ENCODE results near the gene DPP3. TPM values are rescaled to one million over a fixed set of nuclear protein-coding genes. Genes with fewer than 3 reads are reported as not detected.
"Not testable (repeated sequence)": the region's sequence is repeated elsewhere in the genome, so short reads cannot be mapped to it uniquely, and the experiment has no call there.

Gene DPP3
- total RNA-seq, 1 experiment from 2014 or later, result 93.3 TPM

DNA sequence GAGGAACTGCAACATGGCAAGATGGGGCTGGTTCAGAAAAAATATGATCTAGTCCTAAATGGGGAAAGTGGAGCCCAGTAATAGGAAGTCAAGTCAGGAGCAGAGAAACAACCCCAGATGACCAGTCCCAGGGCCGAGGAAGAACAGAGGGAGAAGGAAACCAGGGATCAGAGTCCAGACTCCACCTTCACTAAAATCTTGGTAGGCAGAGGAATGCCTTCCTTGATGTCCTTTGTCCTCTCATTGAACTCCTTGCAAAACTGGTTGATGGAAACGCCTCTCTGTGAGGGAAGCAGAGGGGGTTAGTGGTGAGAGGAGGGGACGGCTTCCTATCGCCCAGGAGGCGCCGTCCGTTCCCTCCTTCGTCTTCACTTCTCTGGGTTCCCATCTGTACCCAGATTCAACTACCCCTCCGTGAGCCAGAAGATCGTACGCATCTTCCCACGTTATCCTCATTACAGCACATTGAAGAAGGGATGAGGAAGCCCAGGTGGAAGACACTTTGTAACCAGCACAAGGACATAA lies 42.2 kb upstream of the DPP3 start:
- TF ChIP-seq, protein P1, sequence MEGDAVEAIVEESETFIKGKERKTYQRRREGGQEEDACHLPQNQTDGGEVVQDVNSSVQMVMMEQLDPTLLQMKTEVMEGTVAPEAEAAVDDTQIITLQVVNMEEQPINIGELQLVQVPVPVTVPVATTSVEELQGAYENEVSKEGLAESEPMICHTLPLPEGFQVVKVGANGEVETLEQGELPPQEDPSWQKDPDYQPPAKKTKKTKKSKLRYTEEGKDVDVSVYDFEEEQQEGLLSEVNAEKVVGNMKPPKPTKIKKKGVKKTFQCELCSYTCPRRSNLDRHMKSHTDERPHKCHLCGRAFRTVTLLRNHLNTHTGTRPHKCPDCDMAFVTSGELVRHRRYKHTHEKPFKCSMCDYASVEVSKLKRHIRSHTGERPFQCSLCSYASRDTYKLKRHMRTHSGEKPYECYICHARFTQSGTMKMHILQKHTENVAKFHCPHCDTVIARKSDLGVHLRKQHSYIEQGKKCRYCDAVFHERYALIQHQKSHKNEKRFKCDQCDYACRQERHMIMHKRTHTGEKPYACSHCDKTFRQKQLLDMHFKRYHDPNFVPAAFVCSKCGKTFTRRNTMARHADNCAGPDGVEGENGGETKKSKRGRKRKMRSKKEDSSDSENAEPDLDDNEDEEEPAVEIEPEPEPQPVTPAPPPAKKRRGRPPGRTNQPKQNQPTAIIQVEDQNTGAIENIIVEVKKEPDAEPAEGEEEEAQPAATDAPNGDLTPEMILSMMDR (conservative IDR thresholded peaks at IDR 0.05; ENCODE audit: low read depth, low read length), result no peak
- no peak for TF ChIP-seq EZH2 (IDR thresholded peaks at IDR 0.05; ENCODE audit: borderline replicate concordance, low read depth, low read length, poor library complexity, severe bottlenecking)
- no TSS peak for BruUV-seq (replicated peaks)
- DNase-seq (ENCODE audit: low spot score), result no peak
- peaks cover 4% of the 10 kb centered on the region for H3K4me1 ChIP-seq (ENCODE audit: insufficient read depth, low read length, poor library complexity, severe bottlenecking)
- peak overlapping the region; percentile 66 for H3K4me3 ChIP-seq (ENCODE audit: low read depth, low read length, poor library complexity, severe bottlenecking)
- H3K27me3 ChIP-seq (replicated peaks; ENCODE audit: insufficient read depth, low read depth, low read length, poor library complexity), result no peaks in the 10 kb centered on the region
- no peaks in the 10 kb centered on the region for H3K9me3 ChIP-seq (ENCODE audit: low read depth, low read length, poor library complexity, severe bottlenecking)
- intact Hi-C loops (cut with micrococcal nuclease; ENCODE audit: unreplicated experiment), result loop anchor here (2.0 to 5.0 kb wide), 2 partner anchors 29 to 51 kb away; no protein-coding TSS in a partner anchor
- CTCF ChIA-PET, result interaction anchor here (0.5 to 1.5 kb wide), 3 partner anchors 17 to 240 kb away, joined by 4 to 8 read pairs (median 5); partner anchors contain the start of gene NPAS4
- POLR2A ChIA-PET (ENCODE audit: low non-redundant PET), result no interaction called here
- peak overlapping the region; percentile 85 for H3K27ac ChIP-seq (ENCODE audit: low read depth, low read length, poor library complexity, severe bottlenecking)
- peaks cover 25% of the 10 kb centered on the region for H3K36me3 ChIP-seq (ENCODE audit: insufficient read depth, low read length, poor library complexity, severe bottlenecking)

DNA sequence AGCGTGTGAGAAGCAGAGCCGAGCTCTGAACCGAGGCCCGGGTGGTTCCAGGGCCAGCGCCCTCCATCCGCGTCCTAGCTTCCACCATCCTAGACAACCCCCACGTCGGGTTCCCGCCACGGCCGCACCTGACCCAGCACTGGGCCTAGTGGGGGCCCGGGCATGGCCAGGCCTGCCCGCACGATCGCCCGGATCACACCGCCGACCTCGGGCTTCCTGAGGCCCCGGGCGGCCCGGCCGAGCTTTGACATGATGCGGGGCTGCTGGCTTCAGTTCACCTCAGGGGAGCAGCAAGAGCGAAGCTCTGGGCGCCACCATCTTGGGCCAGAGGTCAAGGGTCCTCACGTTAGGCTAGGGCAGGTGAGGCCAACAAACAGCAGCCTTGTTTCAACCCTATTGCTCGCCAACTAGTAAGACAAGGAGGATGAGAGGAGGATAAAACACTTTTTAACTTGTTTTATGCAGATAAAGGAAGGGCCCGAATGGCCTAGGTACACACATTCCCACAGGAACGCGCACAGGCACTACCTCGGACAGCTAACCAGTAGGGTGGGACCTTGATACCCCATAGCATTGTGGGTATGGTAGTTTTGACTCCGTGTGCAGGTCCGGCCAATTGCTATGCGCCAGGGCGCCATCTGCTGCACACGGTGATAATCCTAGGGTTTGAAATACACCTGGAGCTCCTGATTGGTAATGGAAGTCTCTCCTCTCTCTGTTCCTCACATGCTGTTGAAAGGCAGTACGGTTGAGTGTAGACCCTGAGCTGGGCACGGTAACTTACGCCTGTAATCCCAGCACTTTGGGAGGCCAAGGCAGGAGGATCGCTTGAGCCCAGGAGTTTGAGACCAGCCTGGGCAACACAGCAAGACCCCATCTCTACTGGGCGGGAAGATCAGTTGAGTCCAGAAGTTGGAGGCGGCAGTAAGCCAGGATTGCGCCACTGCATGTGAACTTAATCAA lies 41.4 kb upstream of the DPP3 start, which contains the start of gene MRPL11:
TSS of gene MRPL11 (minus strand) at position 345 of the 963 bp plus-strand sequence. CDS start at position 251, 94 bp downstream.
- peaks cover 5% of the 10 kb centered on the region for H3K9me3 ChIP-seq (ENCODE audit: low read depth, low read length, poor library complexity, severe bottlenecking)
- peak within 1 kb of the TSS; percentile 66 for H3K4me3 ChIP-seq (ENCODE audit: low read depth, low read length, poor library complexity, severe bottlenecking)
- intact Hi-C loops (cut with micrococcal nuclease; ENCODE audit: unreplicated experiment), result loop anchor here (2.0 to 5.0 kb wide), 2 partner anchors 30 to 51 kb away; no protein-coding TSS in a partner anchor
- CTCF ChIA-PET, result interaction anchor here (0.5 to 1.6 kb wide), 11 partner anchors 10 to 564 kb away, joined by 3 to 17 read pairs (median 5); partner anchors contain the start of genes DPP3, NPAS4 and PELI3
- H3K27ac ChIP-seq (ENCODE audit: low read depth, low read length, poor library complexity, severe bottlenecking), result peak within 1 kb of the TSS; percentile 85
- peaks cover 25% of the 10 kb centered on the region for H3K36me3 ChIP-seq (ENCODE audit: insufficient read depth, low read length, poor library complexity, severe bottlenecking)
- peaks cover 4% of the 10 kb centered on the region for H3K4me1 ChIP-seq (ENCODE audit: insufficient read depth, low read length, poor library complexity, severe bottlenecking)
- no TSS peak for BruUV-seq (replicated peaks)
- no peaks in the 10 kb centered on the region for H3K27me3 ChIP-seq (replicated peaks; ENCODE audit: insufficient read depth, low read depth, low read length, poor library complexity)
- POLR2A ChIA-PET (ENCODE audit: low non-redundant PET), result no interaction called here
- DNase-seq (ENCODE audit: low spot score), result peak; percentile 97
- TF ChIP-seq, protein P1 (conservative IDR thresholded peaks at IDR 0.05; ENCODE audit: low read depth, low read length), result peak; percentile 89
- TF ChIP-seq EZH2 (IDR thresholded peaks at IDR 0.05; ENCODE audit: borderline replicate concordance, low read depth, low read length, poor library complexity, severe bottlenecking), result no peak

DNA sequence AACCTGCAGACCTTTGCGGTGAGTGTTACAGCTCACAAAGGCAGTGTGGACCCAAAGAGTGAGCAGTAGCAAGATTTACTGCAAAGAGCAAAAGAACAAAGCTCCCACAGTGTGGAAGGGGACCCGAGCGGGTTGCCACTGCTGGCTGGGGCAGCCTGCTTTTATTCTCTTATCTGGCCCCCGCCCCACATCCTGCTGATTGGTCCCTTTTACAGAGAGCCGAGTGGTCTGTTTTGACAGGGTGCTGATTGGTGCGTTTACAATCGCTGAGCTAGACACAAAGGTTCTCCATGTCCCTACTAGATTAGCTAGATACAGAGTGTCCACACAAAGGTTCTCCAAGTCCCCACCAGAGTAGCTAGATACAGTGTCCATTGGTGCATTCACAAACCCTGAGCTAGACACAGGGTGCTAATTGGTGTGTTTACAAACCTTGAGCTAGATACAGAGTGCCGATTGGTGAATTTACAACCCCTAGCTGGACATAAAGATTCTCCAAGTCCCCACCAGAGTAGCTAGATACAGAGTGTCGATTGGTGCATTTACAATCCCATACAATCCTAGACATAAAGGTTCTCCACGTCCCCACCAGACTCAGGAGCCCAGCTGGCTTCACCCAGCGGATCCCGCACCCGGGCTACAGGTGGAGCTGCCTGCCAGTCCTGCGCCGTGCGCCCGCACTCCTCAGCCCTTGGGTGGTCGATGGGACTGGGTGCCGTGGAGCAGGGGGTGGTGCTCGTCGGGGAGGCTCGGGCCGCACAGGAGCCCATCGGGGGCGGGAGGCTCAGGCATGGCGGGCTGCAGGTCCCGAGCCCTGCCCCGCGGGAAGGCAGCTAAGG lies 39.9 kb upstream of the DPP3 start:
- POLR2A ChIA-PET (ENCODE audit: low non-redundant PET); DNase-seq (ENCODE audit: low spot score); intact Hi-C loops (cut with micrococcal nuclease; ENCODE audit: unreplicated experiment); BruUV-seq (replicated peaks); H3K27ac ChIP-seq (ENCODE audit: low read depth, low read length, poor library complexity, severe bottlenecking); H3K27me3 ChIP-seq (replicated peaks; ENCODE audit: insufficient read depth, low read depth, low read length, poor library complexity); H3K9me3 ChIP-seq (ENCODE audit: low read depth, low read length, poor library complexity, severe bottlenecking); H3K4me3 ChIP-seq (ENCODE audit: low read depth, low read length, poor library complexity, severe bottlenecking); H3K4me1 ChIP-seq (ENCODE audit: insufficient read depth, low read length, poor library complexity, severe bottlenecking): not testable (repeated sequence)
- CTCF ChIA-PET, result interaction anchor here (1.6 kb wide), 1 partner anchor 51 kb away, joined by 4 read pairs; no protein-coding TSS in a partner anchor
- H3K36me3 ChIP-seq (ENCODE audit: insufficient read depth, low read length, poor library complexity, severe bottlenecking), result peaks cover 20% of the 10 kb centered on the region

DNA sequence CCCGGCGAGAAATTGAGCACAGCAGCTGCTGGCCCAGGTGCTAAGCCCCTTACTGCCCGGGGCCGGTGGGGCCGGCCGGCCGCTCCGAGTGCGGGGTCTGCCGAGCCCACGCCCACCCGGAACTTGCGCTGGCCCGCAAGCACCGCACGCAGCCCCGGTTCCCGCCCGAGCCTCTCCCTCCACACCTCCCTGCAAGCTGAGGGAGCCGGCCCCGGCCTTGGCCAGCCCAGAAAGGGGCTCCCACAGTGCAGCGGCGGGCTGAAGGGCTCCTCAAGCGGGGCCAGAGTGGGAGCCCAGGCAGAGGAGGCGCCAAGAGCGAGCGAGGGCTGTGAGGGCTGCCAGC lies 39.3 kb upstream of the DPP3 start:
- H3K27ac ChIP-seq (ENCODE audit: low read depth, low read length, poor library complexity, severe bottlenecking); H3K9me3 ChIP-seq (ENCODE audit: low read depth, low read length, poor library complexity, severe bottlenecking); intact Hi-C loops (cut with micrococcal nuclease; ENCODE audit: unreplicated experiment); H3K27me3 ChIP-seq (replicated peaks; ENCODE audit: insufficient read depth, low read depth, low read length, poor library complexity); CTCF ChIA-PET; H3K4me1 ChIP-seq (ENCODE audit: insufficient read depth, low read length, poor library complexity, severe bottlenecking); POLR2A ChIA-PET (ENCODE audit: low non-redundant PET); H3K4me3 ChIP-seq (ENCODE audit: low read depth, low read length, poor library complexity, severe bottlenecking); BruUV-seq (replicated peaks); DNase-seq (ENCODE audit: low spot score): not testable (repeated sequence)
- peaks cover 15% of the 10 kb centered on the region for H3K36me3 ChIP-seq (ENCODE audit: insufficient read depth, low read length, poor library complexity, severe bottlenecking)
